CD14-positive monocyte (primary cell): ENCODE measurements around the gene GRIN2C. TPM values are rescaled to one million over a fixed set of nuclear protein-coding genes. Genes with fewer than 3 reads are reported as not detected.
A peak's percentile ranks its signal among the peaks of the same experiment; 100 is the strongest.

Experiments
- DNase-seq, 3 donors: peaks; one replicate each; pipeline ENCODE4 v3.0.0-alpha.2; 2011 to 2022
- H2AFZ ChIP-seq: 2 replicates; pipeline ENCODE4 v1.6.0; 2012; ENCODE audit warnings: mild to moderate bottlenecking, low read depth, low read length, inconsistent platforms; ENCODE audit not compliant: insufficient read depth, poor library complexity, severe bottlenecking
- H3K27ac ChIP-seq, 2 donors: 1 replicate in 1 of 2; 2 replicates in 1 of 2; pipeline ENCODE4 v1.5.1; 2012 to 2013; ENCODE audit warnings: low read length in 2 of 2, control low read depth in 1 of 2, inconsistent platforms in 1 of 2, low read depth in 1 of 2, mild to moderate bottlenecking in 1 of 2
- H3K27me3 ChIP-seq, 2 donors: one replicate each; pipeline versions ENCODE4 v1.6.0 to v1.6.1; 2011 to 2013; ENCODE audit warnings: low read length in 2 of 2; ENCODE audit not compliant: control insufficient read depth in 2 of 2, insufficient read depth in 2 of 2
- H3K36me3 ChIP-seq, 2 donors: replicated peaks in 1 of 2; 1 replicate in 1 of 2; 2 replicates in 1 of 2; pipeline versions ENCODE4 v1.5.1 to v1.6.1; 2012 to 2013; ENCODE audit warnings: low read length in 2 of 2, control low read depth in 1 of 2, inconsistent platforms in 1 of 2, mild to moderate bottlenecking in 1 of 2; ENCODE audit not compliant: insufficient read depth in 2 of 2, control insufficient read depth in 1 of 2
- H3K4me1 ChIP-seq, 2 donors: 1 replicate in 1 of 2; 2 replicates in 1 of 2; pipeline versions ENCODE4 v1.5.1 to v1.6.1; 2012 to 2013; ENCODE audit warnings: low read length in 2 of 2, control low read depth in 1 of 2, inconsistent platforms in 1 of 2, mild to moderate bottlenecking in 1 of 2, moderate library complexity in 1 of 2; ENCODE audit not compliant: insufficient read depth in 2 of 2, control insufficient read depth in 1 of 2
- H3K4me2 ChIP-seq: replicated peaks from 2 replicates; pipeline ENCODE3; 2012; ENCODE audit warnings: low read length, moderate library complexity, mild to moderate bottlenecking; ENCODE audit not compliant: poor library complexity, severe bottlenecking; ENCODE audit errors: extremely low read depth
- H3K4me3 ChIP-seq, 3 experiments: fragments of 200-600 bp in 1 of 3; sonication (generic) in 1 of 3; replicated peaks in 1 of 3; 1 replicate in 2 of 3; 2 replicates in 1 of 3; pipeline ENCODE4 v1.5.1; 2011 to 2013; ENCODE audit warnings: low read length in 3 of 3, mild to moderate bottlenecking in 3 of 3, control low read depth in 2 of 3, low read depth in 2 of 3, inconsistent platforms in 1 of 3, moderate library complexity in 1 of 3
- H3K79me2 ChIP-seq: 2 replicates; pipeline ENCODE4 v1.6.0; 2012; ENCODE audit warnings: mild to moderate bottlenecking, control low read depth, inconsistent platforms, low read length, moderate library complexity; ENCODE audit not compliant: insufficient read depth
- H3K9ac ChIP-seq: 2 replicates; pipeline ENCODE4 v1.6.0; 2017; ENCODE audit warnings: low read length, mild to moderate bottlenecking; ENCODE audit not compliant: insufficient read depth, poor library complexity, severe bottlenecking
- H3K9me3 ChIP-seq, 2 donors: replicated peaks in 1 of 2; 1 replicate in 1 of 2; 2 replicates in 1 of 2; pipeline versions ENCODE4 v1.5.1 to v1.6.1; 2012 to 2013; ENCODE audit warnings: low read length in 2 of 2, control low read depth in 1 of 2; ENCODE audit not compliant: control insufficient read depth in 1 of 2, insufficient read depth in 1 of 2
- H4K20me1 ChIP-seq: 2 replicates; pipeline ENCODE4 v1.6.0; 2012; ENCODE audit warnings: mild to moderate bottlenecking, low read length, control low read depth, moderate library complexity; ENCODE audit not compliant: insufficient read depth
- H3K27ac Mint-ChIP-seq, 7 donors: one replicate each; pipeline ENCODE4 v1.8.0; 2020; ENCODE audit warnings: mild to moderate bottlenecking in 7 of 7, mixed read lengths in 7 of 7, moderate library complexity in 6 of 7, inconsistent platforms in 2 of 7
- H3K27me3 Mint-ChIP-seq, 3 donors: one replicate each; pipeline ENCODE4 v1.8.0; 2021 to 2022; ENCODE audit warnings: low read depth in 3 of 3, mild to moderate bottlenecking in 3 of 3, mixed read lengths in 3 of 3, moderate library complexity in 3 of 3, inconsistent platforms in 1 of 3
- H3K36me3 Mint-ChIP-seq, 2 donors: one replicate each; pipeline ENCODE4 v1.8.0; 2020; ENCODE audit warnings: mixed read lengths in 2 of 2, inconsistent platforms in 1 of 2, mild to moderate bottlenecking in 1 of 2
- H3K4me1 Mint-ChIP-seq: one replicate; pipeline ENCODE4 v1.8.0; 2020; ENCODE audit warnings: mild to moderate bottlenecking, mixed read lengths
- H3K4me3 Mint-ChIP-seq, 2 donors: one replicate each; pipeline ENCODE4 v1.8.0; 2020; ENCODE audit warnings: mild to moderate bottlenecking in 2 of 2, mixed read lengths in 2 of 2, moderate library complexity in 1 of 2
- H3K9me3 Mint-ChIP-seq, 7 donors: one replicate each; pipeline ENCODE4 v1.8.0; 2020 to 2022; ENCODE audit warnings: mixed read lengths in 7 of 7, mild to moderate bottlenecking in 6 of 7, moderate library complexity in 6 of 7, inconsistent platforms in 2 of 7
- CTCF ChIP-seq: fragments of 200-600 bp; IDR thresholded peaks from one replicate; pipeline ENCODE4 v1.8.0; 2022; ENCODE audit warnings: antibody characterized with exemption, mild to moderate bottlenecking
- WGBS: methylation state at CpG from one replicate; pipeline ENCODE4 v1.1.5; 2013; ENCODE audit warnings: missing lambda C conversion rate; ENCODE audit not compliant: insufficient coverage; 5-methylcytosine and 5-hydroxymethylcytosine counted together
- intact Hi-C, 2 donors: fragments of 100-400 bp; cut with micrococcal nuclease; formaldehyde crosslinking; loops; one replicate each; pipeline versions ENCODE4 v1.15.0 to v1.15.1; 2023
- polyA plus RNA-seq, 3 donors: library from polyadenylated mRNA; depleted of rRNA in 1 of 3; unstranded in 2 of 3; stranded (reverse) in 1 of 3; fragments of 300-500 nt in 2 of 3; fragments of >200 nt in 1 of 3; fragmentation: Illumina TruSeq in 2 of 3; gene quantifications; 1 replicate in 2 of 3; 2 replicates in 1 of 3; pipeline ENCODE4 v1.2.3, GENCODE V29; 2012 to 2021

GRIN2C gene
- polyA plus RNA-seq, 3 donors, result 0.04 TPM; not detected in 2

GRCh38 chr17:74861662-74862107 lies 2.0 kb upstream of the GRIN2C start:
- intact Hi-C loops, result loop anchor here (1.0 to 10.0 kb wide), 6 partner anchors 69 to 487 kb away; no protein-coding TSS in a partner anchor
- H3K4me3 ChIP-seq, result peak overlapping the region in 1 of 3 experiments; percentile 46
- peaks cover 38 to 58% of the 10 kb centered on the region in 2 donors for H3K27me3 ChIP-seq
- no peak overlapping the region for H3K9ac ChIP-seq
- no peaks in the 10 kb centered on the region for H3K36me3 ChIP-seq
- H3K4me2 ChIP-seq, result peak overlapping the region; percentile 47
- no peak for DNase-seq
- TF ChIP-seq CTCF, result no peak
- peaks cover 23 to 31% of the 10 kb centered on the region in 2 donors for H3K4me1 ChIP-seq
- Mint-ChIP-seq H3K4me3 (peak overlapping the region; percentile 65 to 87), H3K9me3 (peaks cover 0 to 28% (median 8%) of the 10 kb centered on the region in 7 donors), H3K36me3 (peaks cover 16 to 18% of the 10 kb centered on the region in 2 donors), H3K27ac (peak overlapping the region in 1 of 7 donors; percentile 61), H3K27me3 (peaks cover 50 to 66% (median 64%) of the 10 kb centered on the region in 3 donors), H3K4me1 (peaks cover 27% of the 10 kb centered on the region)
- no peaks in the 10 kb centered on the region for H4K20me1 ChIP-seq
- no peaks in the 10 kb centered on the region for H3K79me2 ChIP-seq
- H2AFZ ChIP-seq, result peak overlapping the region; percentile 15
- peaks cover 0 to 10% of the 10 kb centered on the region in 2 donors for H3K9me3 ChIP-seq
- no peak overlapping the region for H3K27ac ChIP-seq
- 2% methylated on average over 35 of the region's 36 CpGs for WGBS

- Mint-ChIP-seq H3K27ac (no peak overlapping the region), H3K36me3 (peaks cover 12 to 18% of the 10 kb centered on the region in 2 donors), H3K9me3 (peaks cover 0 to 28% (median 8%) of the 10 kb centered on the region in 7 donors), H3K27me3 (peaks cover 57 to 72% (median 71%) of the 10 kb centered on the region in 3 donors), H3K4me1 (peaks cover 27% of the 10 kb centered on the region), H3K4me3 (peak overlapping the region; percentile 58 to 74)
- Histone ChIP-seq H3K36me3 (no peaks in the 10 kb centered on the region), H3K27ac (no peak overlapping the region), H3K4me1 (peaks cover 23 to 31% of the 10 kb centered on the region in 2 donors), H3K4me3 (peak overlapping the region in 1 of 3 experiments; percentile 40), H3K9me3 (peaks cover 0 to 10% of the 10 kb centered on the region in 2 donors), H3K4me2 (peak overlapping the region; percentile 47), H3K9ac (no peak overlapping the region), H2AFZ (no peak overlapping the region), H3K79me2 (no peaks in the 10 kb centered on the region), H3K27me3 (peaks cover 38 to 62% of the 10 kb centered on the region in 2 donors), H4K20me1 (no peaks in the 10 kb centered on the region)
- 2% methylated on average over 90 of the region's 96 CpGs for WGBS
- DNase-seq, result no peak
- TF ChIP-seq CTCF, result no peak
- intact Hi-C loops, result loop anchor here (5.0 to 10.0 kb wide), 4 partner anchors 119 to 486 kb away; no protein-coding TSS in a partner anchor
Measured at GRCh38 chr17:74860872-74861661, 1.4 kb upstream of the GRIN2C start.
